H1 (cell line): ENCODE data around the gene INPP5A. TPM values are rescaled to one million over a fixed set of nuclear protein-coding genes. Genes with fewer than 3 reads are reported as not detected.
A peak's percentile ranks its signal among the peaks of the same experiment; 100 is the strongest.

Experiments
- CTCF ChIA-PET: fragments of 300-600 bp; sonication (Branson Sonifier 250); formaldehyde crosslinking; loops from one replicate; lab custom pipeline; 2021; ENCODE audit not compliant: partially characterized antibody; lab: Charles Lee
- POLR2A ChIA-PET: fragments of 300-600 bp; sonication (Branson Sonifier 250); formaldehyde crosslinking; loops from one replicate; lab custom pipeline; 2021; ENCODE audit warnings: inconsistent platforms; ENCODE audit not compliant: partially characterized antibody; lab: Charles Lee
- DNase-seq, 2 experiments: peaks; one replicate each; pipeline versions ENCODE4 v3.0.0 to v3.0.0-alpha.2; 2010 to 2022; ENCODE audit warnings: low spot score in 2 of 2, low read depth in 1 of 2, mixed read lengths in 1 of 2
- FAIRE-seq: peaks from 2 replicates; lab custom pipeline; 2011; peaks lifted over from hg19 to GRCh38; lab: Jason Lieb, UNC
- H2AFZ ChIP-seq: 2 replicates; pipeline ENCODE4 v1.8.1; 2012; ENCODE audit warnings: low read length, inconsistent platforms
- H2AK5ac ChIP-seq: 2 replicates; pipeline ENCODE4 v1.6.1; 2013; ENCODE audit warnings: low read depth, low read length
- H2BK120ac ChIP-seq: replicated peaks from 2 replicates; pipeline ENCODE3; 2013; ENCODE audit warnings: low read depth, low read length, inconsistent platforms
- H2BK12ac ChIP-seq: 2 replicates; pipeline ENCODE4 v1.6.1; 2013; ENCODE audit warnings: low read depth, low read length
- H2BK15ac ChIP-seq: 2 replicates; pipeline ENCODE4 v1.6.1; 2013; ENCODE audit warnings: low read length
- H2BK20ac ChIP-seq: 2 replicates; pipeline ENCODE4 v1.6.1; 2013; ENCODE audit warnings: low read length
- H2BK5ac ChIP-seq: 2 replicates; pipeline ENCODE4 v1.6.1; 2013; ENCODE audit warnings: low read depth, low read length
- H3K14ac ChIP-seq: 2 replicates; pipeline ENCODE4 v1.6.1; 2013; ENCODE audit warnings: inconsistent platforms; ENCODE audit not compliant: insufficient read length
- H3K18ac ChIP-seq: 2 replicates; pipeline ENCODE4 v1.6.1; 2013; ENCODE audit warnings: low read length; ENCODE audit errors: extremely low read depth
- H3K23ac ChIP-seq: 2 replicates; pipeline ENCODE4 v1.6.1; 2013; ENCODE audit warnings: inconsistent platforms; ENCODE audit not compliant: insufficient read length
- H3K23me2 ChIP-seq: 2 replicates; pipeline ENCODE4 v1.6.1; 2013; ENCODE audit warnings: low read depth, low read length
- H3K27ac ChIP-seq: 2 replicates; pipeline ENCODE4 v1.6.1; 2011; ENCODE audit warnings: low read depth, low read length, inconsistent platforms
- H3K27me3 ChIP-seq, 4 experiments: replicated peaks in 1 of 4; 1 replicate in 1 of 4; 2 replicates in 3 of 4; pipeline versions ENCODE4 v1.6.1 to v1.8.1; 2011 to 2013; ENCODE audit warnings: low read length in 3 of 4, mild to moderate bottlenecking in 3 of 4, inconsistent platforms in 2 of 4, mixed read lengths in 2 of 4, moderate library complexity in 1 of 4; ENCODE audit not compliant: control insufficient read depth in 3 of 4, insufficient read depth in 3 of 4; ENCODE audit errors: extremely low read depth in 1 of 4
- H3K36me3 ChIP-seq, 4 experiments: 2 replicates each; pipeline versions ENCODE4 v1.6.1 to v1.8.1; 2011 to 2013; ENCODE audit warnings: mild to moderate bottlenecking in 4 of 4, low read length in 3 of 4, moderate library complexity in 2 of 4, control low read depth in 1 of 4, inconsistent platforms in 1 of 4; ENCODE audit not compliant: insufficient read depth in 4 of 4, control insufficient read depth in 2 of 4
- H3K4ac ChIP-seq: replicated peaks from 2 replicates; pipeline ENCODE3; 2013; ENCODE audit warnings: low read length, low read depth, mixed read lengths, inconsistent platforms; ENCODE audit not compliant: insufficient read length
- H3K4me1 ChIP-seq, 4 experiments: replicated peaks in 1 of 4; 1 replicate in 1 of 4; 2 replicates in 3 of 4; pipeline versions ENCODE4 v1.6.1 to v1.8.1; 2011 to 2013; ENCODE audit warnings: low read length in 3 of 4, inconsistent platforms in 2 of 4, mixed read lengths in 1 of 4; ENCODE audit not compliant: insufficient read depth in 4 of 4, control insufficient read depth in 3 of 4
- H3K4me2 ChIP-seq, 2 experiments: 2 replicates each; pipeline versions ENCODE4 v1.6.1 to v1.8.1; 2011 to 2013; ENCODE audit warnings: low read depth in 2 of 2, low read length in 2 of 2, control low read depth in 1 of 2, inconsistent platforms in 1 of 2, mild to moderate bottlenecking in 1 of 2; ENCODE audit not compliant: insufficient read depth in 1 of 2
- H3K4me3 ChIP-seq, 4 experiments: fragments of 200-600, 300-600 bp in 1 of 4; sonication (generic), shearing (Covaris generic), sonication (Bioruptor Twin) in 1 of 4; 2 replicates each; pipeline versions ENCODE4 v1.5.1 to v1.8.1; 2011 to 2016; ENCODE audit warnings: low read length in 4 of 4, low read depth in 3 of 4, control low read depth in 2 of 4, inconsistent platforms in 2 of 4, mild to moderate bottlenecking in 2 of 4, mixed read lengths in 1 of 4, moderate library complexity in 1 of 4; ENCODE audit not compliant: insufficient read depth in 2 of 4; ENCODE audit errors: extremely low read depth in 1 of 4
- H3K56ac ChIP-seq: replicated peaks from 2 replicates; pipeline ENCODE3; 2013; ENCODE audit warnings: low read depth, mild to moderate bottlenecking, mixed read lengths, low read length, inconsistent platforms; ENCODE audit not compliant: insufficient read length
- H3K79me1 ChIP-seq: 2 replicates; pipeline ENCODE4 v1.6.1; 2013; ENCODE audit warnings: low read depth, low read length, control low read depth
- H3K79me2 ChIP-seq, 2 experiments: 2 replicates each; pipeline versions ENCODE4 v1.6.1 to v1.8.1; 2012 to 2013; ENCODE audit warnings: low read length in 2 of 2, mild to moderate bottlenecking in 2 of 2, inconsistent platforms in 1 of 2; ENCODE audit not compliant: insufficient read depth in 2 of 2, control insufficient read depth in 1 of 2
- H3K9ac ChIP-seq, 4 experiments: replicated peaks in 1 of 4; 1 replicate in 1 of 4; 2 replicates in 3 of 4; pipeline versions ENCODE4 v1.6.1 to v1.8.1; 2011 to 2013; ENCODE audit warnings: low read depth in 3 of 4, low read length in 3 of 4, control low read depth in 2 of 4, mild to moderate bottlenecking in 2 of 4, moderate library complexity in 2 of 4, inconsistent platforms in 1 of 4; ENCODE audit errors: extremely low read depth in 1 of 4
- H3K9me3 ChIP-seq, 2 experiments: 2 replicates each; pipeline versions ENCODE4 v1.6.1 to v1.8.1; 2012 to 2013; ENCODE audit warnings: mild to moderate bottlenecking in 2 of 2, moderate library complexity in 2 of 2, control low read depth in 1 of 2, inconsistent platforms in 1 of 2, low read depth in 1 of 2, low read length in 1 of 2, mixed read lengths in 1 of 2; ENCODE audit not compliant: insufficient read depth in 2 of 2
- H4K20me1 ChIP-seq, 2 experiments: replicated peaks in 1 of 2; 2 replicates each; pipeline versions ENCODE3 to v1.8.1; 2011 to 2013; ENCODE audit warnings: inconsistent platforms in 2 of 2, low read length in 2 of 2, mild to moderate bottlenecking in 1 of 2; ENCODE audit not compliant: insufficient read depth in 2 of 2, control insufficient read depth in 1 of 2
- H4K5ac ChIP-seq: 2 replicates; pipeline ENCODE4 v1.6.1; 2013; ENCODE audit warnings: low read length, low read depth, mixed read lengths, inconsistent platforms; ENCODE audit not compliant: insufficient read length
- H4K8ac ChIP-seq: 2 replicates; pipeline ENCODE4 v1.8.0; 2013; ENCODE audit warnings: mild to moderate bottlenecking, moderate library complexity, low read length, inconsistent platforms; ENCODE audit not compliant: insufficient read depth; ENCODE audit errors: extremely low read depth
- H4K91ac ChIP-seq: replicated peaks from 2 replicates; pipeline ENCODE3; 2013; ENCODE audit warnings: low read length, mixed read lengths, inconsistent platforms; ENCODE audit not compliant: insufficient read length
- ATF2 ChIP-seq: IDR thresholded peaks from 2 replicates; pipeline ENCODE4 v1.6.1; 2012; ENCODE audit warnings: low read length, inconsistent platforms
- BCL11A ChIP-seq, 2 experiments: IDR thresholded peaks; one replicate each; pipeline ENCODE4 v1.6.1; 2011; ENCODE audit warnings: low read depth in 2 of 2, low read length in 2 of 2, mild to moderate bottlenecking in 2 of 2
- EP300 ChIP-seq, 2 experiments: IDR thresholded peaks; 1 replicate in 1 of 2; 2 replicates in 1 of 2; pipeline ENCODE4 v1.6.1; 2011 to 2012; ENCODE audit warnings: low read depth in 2 of 2, low read length in 2 of 2, mild to moderate bottlenecking in 2 of 2, borderline replicate concordance in 1 of 2, inconsistent platforms in 1 of 2, moderate library complexity in 1 of 2
- EZH2 ChIP-seq: fragments of 200-600 bp; sonication (generic); IDR thresholded peaks from 2 replicates; pipeline ENCODE4 v1.7.1; 2012; ENCODE audit warnings: low read depth, mild to moderate bottlenecking, moderate library complexity, low read length, inconsistent platforms; ENCODE audit not compliant: severe bottlenecking
- HDAC6 ChIP-seq: IDR thresholded peaks from one replicate; pipeline ENCODE4 v1.7.1; 2012; ENCODE audit warnings: low read depth, mild to moderate bottlenecking, inconsistent platforms, low read length, moderate library complexity
- KDM4A ChIP-seq: IDR thresholded peaks from one replicate; pipeline ENCODE4 v1.7.1; 2012; ENCODE audit warnings: low read depth, mild to moderate bottlenecking, moderate library complexity, low read length, inconsistent platforms; ENCODE audit not compliant: severe bottlenecking
- MAX ChIP-seq: IDR thresholded peaks from 2 replicates; pipeline ENCODE4 v1.6.1; 2012; ENCODE audit warnings: inconsistent platforms
- PHF8 ChIP-seq: fragments of 200-600 bp; sonication (generic); conservative IDR thresholded peaks from 2 replicates; pipeline ENCODE4 v1.7.1; 2012; ENCODE audit warnings: low read depth, mild to moderate bottlenecking, inconsistent platforms, low read length, moderate library complexity
- SP2 ChIP-seq: IDR thresholded peaks from 2 replicates; pipeline ENCODE4 v1.6.1; 2012; ENCODE audit warnings: mild to moderate bottlenecking, low read length, inconsistent platforms
- SRF ChIP-seq: IDR thresholded peaks from 2 replicates; pipeline ENCODE4 v1.6.1; 2011; ENCODE audit warnings: mild to moderate bottlenecking, low read depth, low read length, moderate library complexity
- WGBS, 2 experiments: shearing (Covaris generic) in 1 of 2; methylation state at CpG; one replicate each; pipeline versions ENCODE4 v1.1.6 to v1.1.7; 2013 to 2015; ENCODE audit warnings: low lambda C conversion rate in 2 of 2, mixed read lengths in 2 of 2, inconsistent platforms in 1 of 2, low coverage in 1 of 2, missing lambda C conversion rate in 1 of 2; ENCODE audit not compliant: insufficient replicate concordance in 2 of 2, insufficient coverage in 1 of 2, insufficient read length in 1 of 2; ENCODE audit errors: extremely low coverage in 1 of 2, missing lambda C conversion rate in 1 of 2; 5-methylcytosine and 5-hydroxymethylcytosine counted together
- polyA plus RNA-seq, 7 experiments: library from polyadenylated mRNA; depleted of rRNA in 3 of 7; stranded (reverse) in 5 of 7; unstranded in 2 of 7; fragments of >200 nt in 5 of 7; fragments of 200-250 nt in 2 of 7; gene quantifications; 1 replicate in 5 of 7; 2 replicates in 1 of 7; 4 replicates in 1 of 7; pipeline versions ENCODE4 v1.2.1 to v1.2.3, GENCODE V29; 2011 to 2013; ENCODE audit warnings: missing spikeins in 2 of 7, mixed read lengths in 2 of 7
- total RNA-seq: library from RNA; stranded (reverse); fragmentation: NEBNext Ultra II Directional; extraction: Animal tissue kit (Norgen Biotek cat#: 25700); gene quantifications from 2 replicates; pipeline ENCODE4 v1.2.1, GENCODE V29; 2021

INPP5A gene
- total and polyA plus RNA-seq, 2 of the 8 experiments (the other 6 are each of a cell fraction or from before 2014, with no cell fraction given) = 19.7 to 27.5 TPM

- H2BK20ac ChIP-seq = no peak overlapping the region
- WGBS, 2 experiments = 78% methylated on average over 25 of the region's 29 CpGs; no CpG with 5 or more reads in 1 of the 2 experiments
- TF ChIP-seq MAX (no peak), KDM4A (no peak), ATF2 (no peak), PHF8 (no peak), SP2 (no peak), SRF (no peak), EP300 (IDR thresholded peaks at IDR 0.05; ENCODE audit: borderline replicate concordance in 1 of 2, low read depth in 2 of 2, low read length in 2 of 2) (no peak), EZH2 (no peak), HDAC6 (no peak), BCL11A (IDR thresholded peaks at IDR 0.05; ENCODE audit: low read depth in 2 of 2, low read length in 2 of 2) (no peak)
Measured at GRCh38 chr10:132774181-132774901, 236.8 kb downstream of the INPP5A start.

More at GRCh38 chr10:132774181-132774901, 236.8 kb downstream of the INPP5A start:
- Histone ChIP-seq H3K79me1 (no peaks in the 10 kb centered on the region; the same call in 1 of the 2 replicates), H3K9me3 (peaks cover 0 to 3% of the 10 kb centered on the region in 2 experiments; a peak in 1 of 4 replicates), H2AK5ac (no peak overlapping the region), H3K4ac (no peak overlapping the region), H2BK15ac (no peak overlapping the region), H4K5ac (peak overlapping the region; percentile 43), H2BK5ac (no peak overlapping the region), H3K18ac (no peak overlapping the region; the same call in 1 of the 2 replicates), H3K9ac (no peak overlapping the region), H3K79me2 (no peaks in the 10 kb centered on the region), H4K91ac (peak overlapping the region; percentile 85), H2BK120ac (no peak overlapping the region), H4K20me1 (peaks cover 0 to 3% of the 10 kb centered on the region in 2 experiments), H3K56ac (no peak overlapping the region), H4K8ac (peak overlapping the region; percentile 89; the same call in 1 of the 2 replicates), H3K4me3 (no peak overlapping the region), H3K4me2 (no peak overlapping the region), H3K4me1 (peaks cover 0 to 11% (median 6%) of the 10 kb centered on the region in 4 experiments; a peak in 6 of 7 replicates), H2BK12ac (peak overlapping the region; percentile 50; the same call in 1 of the 2 replicates), H3K23me2 (no peaks in the 10 kb centered on the region), H3K27me3 (no peaks in the 10 kb centered on the region), H3K23ac (no peak overlapping the region), H2AFZ (no peak overlapping the region), H3K36me3 (no peaks in the 10 kb centered on the region), H3K14ac (no peak overlapping the region), H3K27ac (no peak overlapping the region)
- FAIRE-seq = no peak
- no peak for DNase-seq
- ChIA-PET POLR2A (no interaction called here), CTCF (interaction anchor here (0.5 to 1.7 kb wide), 6 partner anchors 7 to 341 kb away, joined by 3 to 8 read pairs (median 4); no protein-coding TSS in a partner anchor)
